A673 (cell line): ENCODE measurements around the gene CHKA. TPM values are rescaled to one million over a fixed set of nuclear protein-coding genes. Genes with fewer than 3 reads are reported as not detected.
A peak's percentile ranks its signal among the peaks of the same experiment; 100 is the strongest.

Experiments
- Bru-seq: library from RNA; stranded (reverse); fragments of 400-500 nt; gene quantifications from one replicate; lab custom pipeline; 2021; lab: Mats Ljungman, UMichigan
- BruChase-seq, 2 experiments: library from RNA; stranded (reverse); fragments of 400-500 nt; gene quantifications; one replicate each; lab custom pipeline; 2021; lab: Mats Ljungman, UMichigan
- BruUV-seq: library from RNA; stranded (reverse); fragments of 400-500 nt; replicated peaks from 2 replicates; lab custom pipeline; 2021; lab: Mats Ljungman, UMichigan
- CTCF ChIA-PET: fragments of 300-600 bp; sonication (Branson Sonifier 250); formaldehyde crosslinking; loops from one replicate; lab custom pipeline; 2022; ENCODE audit warnings: antibody characterized with exemption; lab: Charles Lee
- POLR2A ChIA-PET: fragments of 300-600 bp; sonication (Branson Sonifier 250); formaldehyde crosslinking; loops from one replicate; lab custom pipeline; 2022; ENCODE audit warnings: antibody characterized with exemption; ENCODE audit not compliant: low non-redundant PET; lab: Charles Lee
- DNase-seq: peaks from one replicate; pipeline ENCODE4 v3.0.0-alpha.2; 2015; ENCODE audit warnings: low spot score
- H3K27ac ChIP-seq: fragments of 200-600 bp; sonication (generic); 2 replicates; pipeline ENCODE4 v1.5.1; 2016; ENCODE audit warnings: mixed run types, low read depth, mild to moderate bottlenecking, mixed read lengths, antibody characterized with exemption, low read length; ENCODE audit not compliant: poor library complexity, severe bottlenecking
- H3K27me3 ChIP-seq: fragments of 200-600 bp; sonication (generic); replicated peaks from 2 replicates; pipeline ENCODE4 v1.6.1; 2017; ENCODE audit warnings: mixed run types, low read depth, mild to moderate bottlenecking, mixed read lengths, antibody characterized with exemption, low read length; ENCODE audit not compliant: insufficient read depth, poor library complexity
- H3K36me3 ChIP-seq: fragments of 200-600 bp; sonication (generic); 2 replicates; pipeline ENCODE4 v1.6.1; 2016; ENCODE audit warnings: mixed run types, mild to moderate bottlenecking, mixed read lengths, antibody characterized with exemption, low read length; ENCODE audit not compliant: insufficient read depth, poor library complexity, severe bottlenecking
- H3K4me1 ChIP-seq: fragments of 200-600 bp; sonication (generic); 2 replicates; pipeline ENCODE4 v1.6.1; 2017; ENCODE audit warnings: mixed run types, mild to moderate bottlenecking, mixed read lengths, antibody characterized with exemption, low read length; ENCODE audit not compliant: insufficient read depth, poor library complexity, severe bottlenecking
- H3K4me3 ChIP-seq: fragments of 200-600 bp; sonication (generic); 2 replicates; pipeline ENCODE4 v1.5.1; 2016; ENCODE audit warnings: low read depth, mixed run types, mild to moderate bottlenecking, mixed read lengths, low read length; ENCODE audit not compliant: poor library complexity, severe bottlenecking
- H3K9me3 ChIP-seq: fragments of 200-600 bp; sonication (generic); 2 replicates; pipeline ENCODE4 v1.6.1; 2016; ENCODE audit warnings: mixed run types, low read depth, mild to moderate bottlenecking, mixed read lengths, antibody characterized with exemption, low read length; ENCODE audit not compliant: poor library complexity, severe bottlenecking
- CTCF ChIP-seq: fragments of 300-800, 200-600 bp; sonication (generic); conservative IDR thresholded peaks from 2 replicates; pipeline ENCODE4 v1.5.1; 2017; ENCODE audit warnings: low read depth, mild to moderate bottlenecking, antibody characterized with exemption, low read length, moderate library complexity, mixed read lengths
- EZH2 ChIP-seq: fragments of 200-600 bp; sonication (generic); IDR thresholded peaks from 2 replicates; pipeline ENCODE4 v1.6.1; 2017; ENCODE audit warnings: borderline replicate concordance, low read depth, mild to moderate bottlenecking, mixed read lengths, antibody characterized with exemption, low read length; ENCODE audit not compliant: poor library complexity, severe bottlenecking
- intact Hi-C: fragments of 100-400 bp; cut with micrococcal nuclease; formaldehyde crosslinking; loops from one replicate; pipeline ENCODE4 v1.10.0; 2022; ENCODE audit not compliant: unreplicated experiment
- long read RNA-seq: library from polyadenylated mRNA; stranded (forward); transcript quantifications from one replicate; pipeline ENCODE4 v2.0.0, GENCODE V29; 2022
- total RNA-seq: library from RNA; stranded (reverse); gene quantifications from 2 replicates; pipeline ENCODE4 v1.2.3, GENCODE V29; 2021

Gene CHKA
- total RNA-seq (37.5 and 39.3 TPM in 2 replicates), Bru-seq, nascent RNA (percentile 74 among the genes with signal in this experiment), BruChase-seq, experiment 1, labeled RNA remaining after a 2-hour chase (percentile 70 among the genes with signal in this experiment), BruChase-seq, experiment 2, labeled RNA remaining after a 6-hour chase (percentile 74 among the genes with signal in this experiment)
- long read RNA-seq, transcript CHKA-201 (12 exons, 2,530 nt): major isoform, 142 of 187 reads
- long read RNA-seq, transcript CHKA-202 (11 exons, 1,755 nt): minor isoform, 18 of 187 reads
- long read RNA-seq, partial matches to known transcripts: 3 of 187 reads
- long read RNA-seq, other reads (novel, unspliced or antisense): 24 of 187 reads

GRCh38 chr11:68121067-68121899 lies at the start of gene CHKA:
Gene CHKA (minus strand): TSS chr11:68121388. CDS start chr11:68121177, 211 bp downstream.
- Histone ChIP-seq H3K36me3 (no peaks in the 10 kb centered on the region), H3K27ac (peak within 1 kb of the TSS; percentile 87), H3K9me3 (no peaks in the 10 kb centered on the region), H3K4me1 (peaks cover 17% of the 10 kb centered on the region), H3K4me3 (peak within 1 kb of the TSS; percentile 52), H3K27me3 (no peaks in the 10 kb centered on the region)
- intact Hi-C loops: no loop called here
- TF ChIP-seq CTCF: no peak
- TF ChIP-seq EZH2: no peak
- BruUV-seq: no TSS peak
- ChIA-PET CTCF (no interaction called here), POLR2A (interaction anchor here (0.6 kb wide), 1 partner anchor 232 kb away, joined by 3 read pairs; no protein-coding TSS in a partner anchor)
- DNase-seq: peak; percentile 98

- ChIA-PET CTCF (no interaction called here), POLR2A (interaction anchor here (0.6 kb wide), 1 partner anchor 1626 kb away, joined by 5 read pairs; no protein-coding TSS in a partner anchor)
- no peak overlapping the region for H3K4me3 ChIP-seq
- intact Hi-C loops: no loop called here
- no TSS peak for BruUV-seq
- no peaks in the 10 kb centered on the region for H3K27me3 ChIP-seq
- H3K9me3 ChIP-seq: no peaks in the 10 kb centered on the region
- DNase-seq: no peak
- TF ChIP-seq CTCF (no peak), EZH2 (no peak)
- no peaks in the 10 kb centered on the region for H3K4me1 ChIP-seq
- H3K27ac ChIP-seq: no peak overlapping the region
- peaks cover 66% of the 10 kb centered on the region for H3K36me3 ChIP-seq
These were observed 48.3 kb upstream of the CHKA start for GRCh38 chr11:68169442-68169841.

GRCh38 chr11:68168694-68169093 lies 47.5 kb upstream of the CHKA start:
- BruUV-seq: no TSS peak
- CTCF ChIA-PET: no interaction called here
- Histone ChIP-seq H3K27me3 (no peaks in the 10 kb centered on the region), H3K4me3 (no peak overlapping the region), H3K36me3 (peaks cover 58% of the 10 kb centered on the region), H3K9me3 (no peaks in the 10 kb centered on the region), H3K27ac (no peak overlapping the region), H3K4me1 (no peaks in the 10 kb centered on the region)
- intact Hi-C loops: no loop called here
- no peak for TF ChIP-seq CTCF
- no peak for TF ChIP-seq EZH2
- no peak for DNase-seq
- POLR2A ChIA-PET: interaction anchor here (0.7 kb wide), 1 partner anchor 19 kb away, joined by 3 read pairs; no protein-coding TSS in a partner anchor
